GM12878 (cell line): Measurements from ENCODE around the gene SLC6A11. TPM values are rescaled to one million over a fixed set of nuclear protein-coding genes. Genes with fewer than 3 reads are reported as not detected.

Experiments used
- ATAC-seq: fragments of 200-7000 bp; cut with Tn5 transposase; 3 replicates; pipeline ENCODE4 v1.9.1; 2020; ENCODE audit warnings: mild to moderate bottlenecking, moderate library complexity
- BruUV-seq: library from RNA; stranded (reverse); fragments of 400-500 nt; replicated peaks from 2 replicates; lab custom pipeline; 2021; lab: Mats Ljungman, UMichigan
- CTCF ChIA-PET: fragments of 300-600 bp; sonication (Branson Sonifier 250); formaldehyde crosslinking; extraction: SDS; loops from one replicate; lab custom pipeline; 2021; ENCODE audit warnings: inconsistent platforms; lab: Yijun Ruan, JAX
- POLR2A ChIA-PET: fragments of 350-600 bp; formaldehyde crosslinking; extraction: SDS; loops from one replicate; lab custom pipeline; 2021; ENCODE audit warnings: inconsistent platforms; lab: Charles Lee
- RAD21 ChIA-PET: fragments of 300-600 bp; sonication (Branson Sonifier 250); formaldehyde crosslinking; loops from one replicate; lab custom pipeline; 2023; ENCODE audit warnings: antibody characterized with exemption; ENCODE audit not compliant: unreplicated experiment; lab: Charles Lee
- SMC1A ChIA-PET: fragments of 300-600 bp; sonication (Branson Sonifier 250); formaldehyde crosslinking; loops from one replicate; lab custom pipeline; 2023; ENCODE audit not compliant: unreplicated experiment, uncharacterized antibody; lab: Charles Lee
- DNase-seq: peaks from one replicate; pipeline ENCODE4 v3.0.0-alpha.2; 2011; ENCODE audit warnings: low read depth, low spot score
- FAIRE-seq: peaks from 3 replicates; lab custom pipeline; 2011; peaks lifted over from hg19 to GRCh38; lab: Jason Lieb, UNC
- H2AFZ ChIP-seq: 2 replicates; pipeline ENCODE4 v1.6.0; 2011; ENCODE audit warnings: low read depth, low read length, control low read depth; ENCODE audit not compliant: control insufficient read depth
- H3K27ac ChIP-seq: 2 replicates; pipeline ENCODE4 v1.5.1; 2011; ENCODE audit warnings: control low read depth; ENCODE audit not compliant: control insufficient read depth, insufficient read depth
- H3K27me3 ChIP-seq, 2 experiments: replicated peaks in 1 of 2; 2 replicates each; pipeline versions ENCODE4 v1.6.0 to v1.6.1; 2011; ENCODE audit warnings: low read length in 1 of 2; ENCODE audit not compliant: control insufficient read depth in 2 of 2, insufficient read depth in 2 of 2
- H3K36me3 ChIP-seq, 2 experiments: 2 replicates each; pipeline ENCODE4 v1.5.1; 2011; ENCODE audit warnings: low read length in 1 of 2; ENCODE audit not compliant: control insufficient read depth in 2 of 2, insufficient read depth in 2 of 2
- H3K4me1 ChIP-seq: 2 replicates; pipeline ENCODE4 v1.6.1; 2011; ENCODE audit warnings: mild to moderate bottlenecking, low read length, moderate library complexity, mixed read lengths; ENCODE audit not compliant: control insufficient read depth, insufficient read depth
- H3K4me2 ChIP-seq: 2 replicates; pipeline ENCODE4 v1.6.0; 2011; ENCODE audit warnings: control low read depth; ENCODE audit not compliant: control insufficient read depth, insufficient read depth
- H3K4me3 ChIP-seq: fragments of 200-600 bp; sonication (generic); 2 replicates; pipeline ENCODE4 v1.5.1; 2016
- H3K79me2 ChIP-seq: 2 replicates; pipeline ENCODE4 v1.6.0; 2011; ENCODE audit warnings: low read length; ENCODE audit not compliant: control insufficient read depth, insufficient read depth
- H3K9ac ChIP-seq: 2 replicates; pipeline ENCODE4 v1.8.0; 2011; ENCODE audit warnings: low read length, control low read depth, mixed read lengths; ENCODE audit not compliant: control insufficient read depth, insufficient read depth
- H3K9me3 ChIP-seq: replicated peaks from 3 replicates; pipeline ENCODE4 v1.5.1; 2011; ENCODE audit warnings: mild to moderate bottlenecking, low read length; ENCODE audit not compliant: control insufficient read depth, insufficient read depth
- H4K20me1 ChIP-seq: 2 replicates; pipeline ENCODE4 v1.6.0; 2011; ENCODE audit not compliant: control insufficient read depth, insufficient read depth
- CREB1 ChIP-seq: IDR thresholded peaks from 2 replicates; pipeline ENCODE4 v1.6.1; 2012; ENCODE audit warnings: low read depth, mild to moderate bottlenecking, inconsistent platforms
- FOS ChIP-seq: IDR thresholded peaks from 3 replicates; pipeline ENCODE4 v1.6.1; 2011; ENCODE audit warnings: borderline replicate concordance; ENCODE audit not compliant: insufficient read length; ENCODE audit errors: extremely low read depth
- FOXM1 ChIP-seq: IDR thresholded peaks from 2 replicates; pipeline ENCODE4 v1.6.1; 2012; ENCODE audit warnings: low read depth, mild to moderate bottlenecking, inconsistent platforms, low read length, moderate library complexity
- HSF1 ChIP-seq: fragments of 150-350 bp; IDR thresholded peaks from 2 replicates; pipeline ENCODE4 v1.6.1; 2014; ENCODE audit warnings: mild to moderate bottlenecking, low read depth, low read length
- KLF5 ChIP-seq: fragments of 450-650 bp; IDR thresholded peaks from 2 replicates; pipeline ENCODE4 v1.6.1; 2014; ENCODE audit warnings: mild to moderate bottlenecking; ENCODE audit not compliant: partially characterized antibody
- NRF1 ChIP-seq: conservative IDR thresholded peaks from 2 replicates; pipeline ENCODE4 v1.6.1; 2011; ENCODE audit warnings: mild to moderate bottlenecking, low read depth, low read length, improper control_type of control experiment
- REST ChIP-seq: IDR thresholded peaks from 2 replicates; pipeline ENCODE4 v1.6.1; 2012; ENCODE audit warnings: mild to moderate bottlenecking, low read depth, low read length
- SMC3 ChIP-seq: IDR thresholded peaks from 2 replicates; pipeline ENCODE4 v1.6.1; 2011; ENCODE audit warnings: low read length, improper control_type of control experiment, borderline replicate concordance
- TBL1XR1 ChIP-seq: IDR thresholded peaks from 2 replicates; pipeline ENCODE4 v1.6.1; 2012; ENCODE audit warnings: low read depth, low read length, improper control_type of control experiment
- TCF12 ChIP-seq: IDR thresholded peaks from 2 replicates; pipeline ENCODE4 v1.6.1; 2011; ENCODE audit warnings: low read depth, mild to moderate bottlenecking, low read length
- USF2 ChIP-seq: IDR thresholded peaks from 2 replicates; pipeline ENCODE4 v1.6.1; 2011; ENCODE audit warnings: low read depth, low read length, improper control_type of control experiment, borderline replicate concordance
- YY1 ChIP-seq: IDR thresholded peaks from 2 replicates; pipeline ENCODE4 v1.6.1; 2011; ENCODE audit warnings: low read depth, mild to moderate bottlenecking, low read length
- ZBTB4 ChIP-seq: fragments of 450-650 bp; formaldehyde crosslinking; IDR thresholded peaks from 2 replicates; pipeline ENCODE4 v1.4.0; 2022; ENCODE audit warnings: mild to moderate bottlenecking, moderate library complexity
- ZNF207 ChIP-seq: fragments of 450-650 bp; IDR thresholded peaks from 2 replicates; pipeline ENCODE4 v1.6.1; 2014; ENCODE audit warnings: antibody characterized with exemption, mild to moderate bottlenecking, borderline replicate concordance
- ZNF622 ChIP-seq: fragments of 450-650 bp; IDR thresholded peaks from 2 replicates; pipeline ENCODE4 v1.6.1; 2017; ENCODE audit warnings: mild to moderate bottlenecking, inconsistent platforms
- WGBS: methylation state at CpG from one replicate; pipeline ENCODE4 v1.1.6; 2016; ENCODE audit warnings: low lambda C conversion rate; ENCODE audit not compliant: insufficient replicate concordance, insufficient coverage; ENCODE audit errors: missing lambda C conversion rate; 5-methylcytosine and 5-hydroxymethylcytosine counted together
- in situ Hi-C: fragments of 300-500 bp; cut with MboI; formaldehyde crosslinking; loops from 9 replicates; pipeline ENCODE4 v1.14.3; 2018; ENCODE audit warnings: mixed read lengths
- intact Hi-C: fragments of 100-400 bp; cut with micrococcal nuclease; formaldehyde crosslinking; loops from one replicate; pipeline ENCODE4 v1.14.2; 2022; ENCODE audit not compliant: unreplicated experiment
- polyA plus RNA-seq, 11 experiments: library from polyadenylated mRNA; depleted of rRNA in 4 of 11; unstranded in 6 of 11; stranded (reverse) in 5 of 11; fragments of >200 nt; fragmentation: Nextera tagmentation in 4 of 11; fragmentation: Illumina TruSeq in 1 of 11; extraction: Ambion mirVana in 4 of 11; extraction: Trizol in 1 of 11; gene quantifications; 1 replicate in 1 of 11; 2 replicates in 10 of 11; pipeline versions ENCODE4 v1.2.1 to v1.2.3, GENCODE V29; 2011 to 2016; ENCODE audit warnings: inconsistent platforms in 2 of 11, missing spikeins in 2 of 11, low read depth in 1 of 11
- total RNA-seq, 4 experiments: library from RNA; depleted of rRNA in 3 of 4; stranded (reverse); fragments of >200 nt in 3 of 4; fragmentation: Illumina TruSeq in 1 of 4; extraction: Trizol in 1 of 4; gene quantifications; 2 replicates each; pipeline versions ENCODE4 v1.2.1 to v1.2.3, GENCODE V29; 2013 to 2021

The SLC6A11 gene
- total and polyA plus RNA-seq, 10 of the 15 experiments (the other 5 are each of a cell fraction or from before 2014, with no cell fraction given) = not detected

- FAIRE-seq (no peak), DNase-seq (no peak), ATAC-seq (no peak)
- Histone ChIP-seq H3K27ac (no peak overlapping the region), H3K9me3 (no peaks in the 10 kb centered on the region; the same call in 2 of the 3 replicates), H3K9ac (no peak overlapping the region), H3K79me2 (no peaks in the 10 kb centered on the region), H3K27me3 (no peaks in the 10 kb centered on the region), H3K4me3 (no peak overlapping the region), H3K4me2 (no peak overlapping the region), H4K20me1 (no peaks in the 10 kb centered on the region), H3K4me1 (no peaks in the 10 kb centered on the region), H3K36me3 (no peaks in the 10 kb centered on the region), H2AFZ (no peak overlapping the region)
- BruUV-seq = no TSS peak
- ChIA-PET RAD21 (no interaction called here), SMC1A (no interaction called here), POLR2A (no interaction called here), CTCF (no interaction called here)
- WGBS = 25% methylated on average over 4 of the region's 4 CpGs
- no peak for TF ChIP-seq FOS
- no peak for TF ChIP-seq USF2
- TF ChIP-seq ZNF207 = no peak
- TF ChIP-seq HSF1 = no peak
- TF ChIP-seq NRF1 = no peak
- TF ChIP-seq TCF12 = no peak
- no peak for TF ChIP-seq REST
- no peak for TF ChIP-seq CREB1
- TF ChIP-seq FOXM1 = no peak
- TF ChIP-seq YY1 = no peak
- TF ChIP-seq TBL1XR1 = no peak
- no peak for TF ChIP-seq SMC3
- no peak for TF ChIP-seq ZNF622
- no peak for TF ChIP-seq ZBTB4 (CRISPR knock-in tag)
- TF ChIP-seq KLF5 = no peak
- in situ Hi-C loops (no loop called here), intact Hi-C loops (no loop called here)
Observed at GRCh38 chr3:10839167-10839566, 23.1 kb downstream of the SLC6A11 start.
